Measurements from ENCODE around the gene BBS10. TPM values are rescaled to one million over a fixed set of nuclear protein-coding genes. Genes with fewer than 3 reads are reported as not detected.

The BBS10 gene
- polyA plus RNA-seq, 1 donor from 2014 or later = 15.4 TPM

DNA sequence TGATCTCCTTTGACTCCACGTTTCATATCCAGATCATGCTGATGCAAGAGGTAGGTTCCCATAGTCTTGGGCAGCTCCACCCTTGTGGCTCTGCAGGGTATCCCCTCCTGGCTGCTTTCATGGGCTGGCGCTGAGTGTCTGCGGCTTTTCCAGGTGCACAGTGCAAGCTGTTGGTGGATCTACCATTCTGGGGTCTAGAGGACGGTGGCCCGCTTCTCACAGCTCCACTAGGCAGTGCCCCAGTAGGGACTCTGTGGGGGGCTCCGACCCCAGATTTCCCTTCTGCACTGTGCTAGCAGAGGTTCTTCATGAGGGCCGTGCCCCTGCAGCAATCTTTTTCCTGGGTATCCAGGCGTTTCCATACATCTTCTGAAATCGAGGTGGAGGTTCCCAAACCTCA lies 12.1 kb upstream of the BBS10 start:
- H2AFZ ChIP-seq (ENCODE audit: low read depth, low read length) = no peak overlapping the region
- H3K9ac ChIP-seq (ENCODE audit: low read length) = no peak overlapping the region
- no peaks in the 10 kb centered on the region for H3K9me2 ChIP-seq (ENCODE audit: insufficient read depth, low read length)
- H3K27me3 ChIP-seq (ENCODE audit: insufficient read depth, low read depth, low read length) = no peaks in the 10 kb centered on the region
- no peak overlapping the region for H3K4me2 ChIP-seq (ENCODE audit: low read length)
- no peaks in the 10 kb centered on the region for H3F3A ChIP-seq (ENCODE audit: insufficient read depth, low read length, poor library complexity, severe bottlenecking)
- H4K20me1 ChIP-seq (ENCODE audit: insufficient read depth) = no peaks in the 10 kb centered on the region
- no peaks in the 10 kb centered on the region for H3K36me3 ChIP-seq (ENCODE audit: insufficient read depth, low read length)
- no peaks in the 10 kb centered on the region for H3K79me2 ChIP-seq (replicated peaks; ENCODE audit: insufficient read depth, low read length)
- no peak for TF ChIP-seq MXI1 (conservative IDR thresholded peaks at IDR 0.05; ENCODE audit: poor library complexity, severe bottlenecking)
- TF ChIP-seq, protein P1, sequence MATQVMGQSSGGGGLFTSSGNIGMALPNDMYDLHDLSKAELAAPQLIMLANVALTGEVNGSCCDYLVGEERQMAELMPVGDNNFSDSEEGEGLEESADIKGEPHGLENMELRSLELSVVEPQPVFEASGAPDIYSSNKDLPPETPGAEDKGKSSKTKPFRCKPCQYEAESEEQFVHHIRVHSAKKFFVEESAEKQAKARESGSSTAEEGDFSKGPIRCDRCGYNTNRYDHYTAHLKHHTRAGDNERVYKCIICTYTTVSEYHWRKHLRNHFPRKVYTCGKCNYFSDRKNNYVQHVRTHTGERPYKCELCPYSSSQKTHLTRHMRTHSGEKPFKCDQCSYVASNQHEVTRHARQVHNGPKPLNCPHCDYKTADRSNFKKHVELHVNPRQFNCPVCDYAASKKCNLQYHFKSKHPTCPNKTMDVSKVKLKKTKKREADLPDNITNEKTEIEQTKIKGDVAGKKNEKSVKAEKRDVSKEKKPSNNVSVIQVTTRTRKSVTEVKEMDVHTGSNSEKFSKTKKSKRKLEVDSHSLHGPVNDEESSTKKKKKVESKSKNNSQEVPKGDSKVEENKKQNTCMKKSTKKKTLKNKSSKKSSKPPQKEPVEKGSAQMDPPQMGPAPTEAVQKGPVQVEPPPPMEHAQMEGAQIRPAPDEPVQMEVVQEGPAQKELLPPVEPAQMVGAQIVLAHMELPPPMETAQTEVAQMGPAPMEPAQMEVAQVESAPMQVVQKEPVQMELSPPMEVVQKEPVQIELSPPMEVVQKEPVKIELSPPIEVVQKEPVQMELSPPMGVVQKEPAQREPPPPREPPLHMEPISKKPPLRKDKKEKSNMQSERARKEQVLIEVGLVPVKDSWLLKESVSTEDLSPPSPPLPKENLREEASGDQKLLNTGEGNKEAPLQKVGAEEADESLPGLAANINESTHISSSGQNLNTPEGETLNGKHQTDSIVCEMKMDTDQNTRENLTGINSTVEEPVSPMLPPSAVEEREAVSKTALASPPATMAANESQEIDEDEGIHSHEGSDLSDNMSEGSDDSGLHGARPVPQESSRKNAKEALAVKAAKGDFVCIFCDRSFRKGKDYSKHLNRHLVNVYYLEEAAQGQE (IDR thresholded peaks at IDR 0.05; ENCODE audit: borderline replicate concordance) = no peak
- no peak for TF ChIP-seq EP300 (conservative IDR thresholded peaks at IDR 0.05; ENCODE audit: poor library complexity, severe bottlenecking)
- TF ChIP-seq, protein P2, sequence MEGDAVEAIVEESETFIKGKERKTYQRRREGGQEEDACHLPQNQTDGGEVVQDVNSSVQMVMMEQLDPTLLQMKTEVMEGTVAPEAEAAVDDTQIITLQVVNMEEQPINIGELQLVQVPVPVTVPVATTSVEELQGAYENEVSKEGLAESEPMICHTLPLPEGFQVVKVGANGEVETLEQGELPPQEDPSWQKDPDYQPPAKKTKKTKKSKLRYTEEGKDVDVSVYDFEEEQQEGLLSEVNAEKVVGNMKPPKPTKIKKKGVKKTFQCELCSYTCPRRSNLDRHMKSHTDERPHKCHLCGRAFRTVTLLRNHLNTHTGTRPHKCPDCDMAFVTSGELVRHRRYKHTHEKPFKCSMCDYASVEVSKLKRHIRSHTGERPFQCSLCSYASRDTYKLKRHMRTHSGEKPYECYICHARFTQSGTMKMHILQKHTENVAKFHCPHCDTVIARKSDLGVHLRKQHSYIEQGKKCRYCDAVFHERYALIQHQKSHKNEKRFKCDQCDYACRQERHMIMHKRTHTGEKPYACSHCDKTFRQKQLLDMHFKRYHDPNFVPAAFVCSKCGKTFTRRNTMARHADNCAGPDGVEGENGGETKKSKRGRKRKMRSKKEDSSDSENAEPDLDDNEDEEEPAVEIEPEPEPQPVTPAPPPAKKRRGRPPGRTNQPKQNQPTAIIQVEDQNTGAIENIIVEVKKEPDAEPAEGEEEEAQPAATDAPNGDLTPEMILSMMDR (IDR thresholded peaks at IDR 0.05; ENCODE audit: poor library complexity, severe bottlenecking) = no peak
- no peak for TF ChIP-seq POLR2AphosphoS5 (IDR thresholded peaks at IDR 0.05)
- no peak for TF ChIP-seq SMC3 (conservative IDR thresholded peaks at IDR 0.05; ENCODE audit: poor library complexity)
- no peak for TF ChIP-seq TAF1 (IDR thresholded peaks at IDR 0.05; ENCODE audit: low read depth)
- no peak for TF ChIP-seq EZH2 (IDR thresholded peaks at IDR 0.05; ENCODE audit: borderline replicate concordance, insufficient read depth, low read length, poor library complexity, severe bottlenecking)
- TF ChIP-seq RAD21 (conservative IDR thresholded peaks at IDR 0.05) = no peak
- H3K27ac ChIP-seq (ENCODE audit: low read length) = no peak overlapping the region
- H3K4me3 ChIP-seq (ENCODE audit: low read length) = no peak overlapping the region
- no peaks in the 10 kb centered on the region for H3K9me3 ChIP-seq (ENCODE audit: low read length)

DNA sequence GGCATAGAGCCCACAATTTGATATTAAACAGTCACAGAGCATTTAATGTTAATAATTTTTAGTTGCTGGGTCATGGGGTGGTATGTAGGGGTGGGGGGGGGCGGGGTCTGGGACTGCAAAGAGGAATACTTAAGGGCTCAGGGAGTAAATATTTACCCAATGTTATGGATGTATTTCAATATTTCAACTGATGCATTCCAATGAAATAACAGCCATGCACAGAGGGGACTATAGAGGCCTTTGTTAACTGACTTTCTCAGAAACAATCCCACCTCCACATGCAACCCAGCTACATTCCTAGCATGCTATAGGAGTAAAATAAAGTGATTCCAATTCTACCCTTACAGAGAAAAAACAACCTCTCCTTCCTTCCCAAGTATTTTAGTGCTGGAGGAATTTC lies 7.9 kb upstream of the BBS10 start:
- Histone ChIP-seq H2AFZ (ENCODE audit: low read depth, low read length) (no peak overlapping the region), H3K4me2 (ENCODE audit: low read length) (no peak overlapping the region), H4K20me1 (ENCODE audit: insufficient read depth) (no peaks in the 10 kb centered on the region), H3K4me3 (ENCODE audit: low read length) (no peak overlapping the region), H3K36me3 (ENCODE audit: insufficient read depth, low read length) (no peaks in the 10 kb centered on the region), H3F3A (ENCODE audit: insufficient read depth, low read length, poor library complexity, severe bottlenecking) (no peaks in the 10 kb centered on the region), H3K79me2 (replicated peaks; ENCODE audit: insufficient read depth, low read length) (no peaks in the 10 kb centered on the region), H3K9me3 (ENCODE audit: low read length) (no peaks in the 10 kb centered on the region), H3K9ac (ENCODE audit: low read length) (no peak overlapping the region), H3K27ac (ENCODE audit: low read length) (no peak overlapping the region), H3K9me2 (ENCODE audit: insufficient read depth, low read length) (no peaks in the 10 kb centered on the region), H3K27me3 (ENCODE audit: insufficient read depth, low read depth, low read length) (no peaks in the 10 kb centered on the region)
- TF ChIP-seq MXI1 (conservative IDR thresholded peaks at IDR 0.05; ENCODE audit: poor library complexity, severe bottlenecking) (no peak), EP300 (conservative IDR thresholded peaks at IDR 0.05; ENCODE audit: poor library complexity, severe bottlenecking) (no peak), RAD21 (conservative IDR thresholded peaks at IDR 0.05) (no peak), TAF1 (IDR thresholded peaks at IDR 0.05; ENCODE audit: low read depth) (no peak), SMC3 (conservative IDR thresholded peaks at IDR 0.05; ENCODE audit: poor library complexity) (no peak)
- TF ChIP-seq, protein P2 (IDR thresholded peaks at IDR 0.05; ENCODE audit: poor library complexity, severe bottlenecking) = no peak
- TF ChIP-seq, protein P1 (IDR thresholded peaks at IDR 0.05; ENCODE audit: borderline replicate concordance) = no peak

Measured in neural cell (in vitro differentiated cells).